Measurements from ENCODE around the gene SIGLEC11. TPM values are rescaled to one million over a fixed set of nuclear protein-coding genes. Genes with fewer than 3 reads are reported as not detected.

The SIGLEC11 gene
- total RNA-seq, 4 donors from 2014 or later = 1.7 to 9.0 (median 5.1) TPM

DNA sequence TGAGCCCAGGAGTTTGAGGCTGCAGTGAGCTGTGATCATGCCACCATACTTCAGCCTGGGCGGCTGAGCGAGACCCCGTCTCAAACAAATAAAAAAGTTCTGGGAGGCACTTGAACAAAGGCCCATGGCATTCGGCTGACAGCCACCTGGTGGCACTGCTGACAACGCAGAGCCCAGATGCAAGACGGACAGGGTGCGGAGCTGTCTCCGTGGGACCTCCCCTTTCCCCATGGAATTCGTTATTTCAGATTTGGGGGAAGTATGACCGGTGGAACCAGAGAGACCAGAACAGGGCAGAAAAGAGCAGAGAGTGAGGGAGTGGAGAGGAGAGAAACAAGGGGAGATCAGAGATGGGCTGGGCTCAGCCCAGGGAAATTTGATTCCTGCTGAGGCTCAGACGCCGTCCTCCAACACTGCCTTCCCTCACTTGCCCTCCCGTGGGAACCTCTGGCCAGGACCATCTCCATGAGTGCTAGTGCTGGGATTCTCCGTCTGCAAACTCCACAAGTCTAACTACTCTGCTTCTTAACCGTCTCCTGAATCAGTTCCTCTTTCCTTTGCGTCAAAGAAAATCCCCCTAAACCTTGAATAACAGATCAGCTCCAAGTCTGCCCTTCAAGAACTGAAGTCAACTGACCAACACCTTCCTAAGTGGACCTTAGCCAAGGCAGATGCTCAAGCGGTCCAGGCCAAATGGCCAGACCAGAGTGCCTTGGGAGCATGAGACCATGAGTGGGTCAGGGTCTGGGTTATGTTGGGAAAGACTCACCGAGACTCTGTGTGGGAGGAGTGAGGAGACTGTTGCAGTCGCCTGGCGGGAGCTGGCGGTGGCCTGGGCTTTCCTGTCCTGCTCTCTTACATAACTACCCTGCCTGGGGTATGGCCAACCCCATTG lies 43.9 kb downstream of the SIGLEC11 start:
- no peak for ATAC-seq (ENCODE audit: low FRiP score)

DNA sequence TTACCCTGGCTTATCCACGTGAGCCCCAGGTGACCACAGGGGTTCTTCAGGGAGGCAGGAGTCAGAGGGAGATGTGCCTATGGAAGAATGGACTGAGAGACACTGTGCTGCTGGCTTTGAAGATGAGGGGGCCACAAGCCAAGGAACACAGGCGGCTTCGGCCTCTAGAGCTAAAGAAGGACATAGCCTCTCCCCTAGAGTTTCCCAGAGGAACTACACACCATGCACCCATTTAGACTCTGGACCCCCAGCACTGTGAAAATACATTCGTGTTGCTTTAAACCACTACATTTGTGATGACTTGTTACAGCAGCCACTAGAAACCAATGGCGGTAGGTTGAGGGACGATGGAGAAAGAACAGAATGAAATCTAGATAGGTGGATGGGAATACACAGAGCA lies 45.7 kb downstream of the SIGLEC11 start:
- TF ChIP-seq, protein P1, sequence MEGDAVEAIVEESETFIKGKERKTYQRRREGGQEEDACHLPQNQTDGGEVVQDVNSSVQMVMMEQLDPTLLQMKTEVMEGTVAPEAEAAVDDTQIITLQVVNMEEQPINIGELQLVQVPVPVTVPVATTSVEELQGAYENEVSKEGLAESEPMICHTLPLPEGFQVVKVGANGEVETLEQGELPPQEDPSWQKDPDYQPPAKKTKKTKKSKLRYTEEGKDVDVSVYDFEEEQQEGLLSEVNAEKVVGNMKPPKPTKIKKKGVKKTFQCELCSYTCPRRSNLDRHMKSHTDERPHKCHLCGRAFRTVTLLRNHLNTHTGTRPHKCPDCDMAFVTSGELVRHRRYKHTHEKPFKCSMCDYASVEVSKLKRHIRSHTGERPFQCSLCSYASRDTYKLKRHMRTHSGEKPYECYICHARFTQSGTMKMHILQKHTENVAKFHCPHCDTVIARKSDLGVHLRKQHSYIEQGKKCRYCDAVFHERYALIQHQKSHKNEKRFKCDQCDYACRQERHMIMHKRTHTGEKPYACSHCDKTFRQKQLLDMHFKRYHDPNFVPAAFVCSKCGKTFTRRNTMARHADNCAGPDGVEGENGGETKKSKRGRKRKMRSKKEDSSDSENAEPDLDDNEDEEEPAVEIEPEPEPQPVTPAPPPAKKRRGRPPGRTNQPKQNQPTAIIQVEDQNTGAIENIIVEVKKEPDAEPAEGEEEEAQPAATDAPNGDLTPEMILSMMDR (IDR thresholded peaks at IDR 0.05) = no peak

More for the DNA sequence above, 43.9 kb downstream of the SIGLEC11 start:
- no peak for DNase-seq (ENCODE audit: low spot score)
- TF ChIP-seq, protein P1 (IDR thresholded peaks at IDR 0.05) = no peak

DNA sequence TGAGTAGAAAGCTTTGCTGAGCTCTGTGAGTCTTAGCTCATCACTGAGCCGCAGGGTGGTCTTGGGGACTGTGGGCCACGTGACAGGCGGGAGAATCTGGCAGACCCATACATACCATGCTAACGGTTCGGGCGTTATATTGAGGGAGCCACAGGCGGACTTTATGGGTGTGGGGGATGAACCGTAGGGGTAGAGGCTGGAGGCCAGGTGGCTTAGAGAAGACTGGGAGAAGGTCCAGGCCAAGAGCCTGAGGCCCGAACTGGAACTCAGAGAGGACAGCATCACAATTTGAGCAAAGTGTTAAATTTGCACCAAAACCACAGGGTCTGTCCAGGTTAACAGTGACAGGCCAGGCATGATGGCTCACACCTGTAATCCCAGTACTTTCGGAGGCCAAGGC lies 47.3 kb downstream of the SIGLEC11 start:
- DNase-seq (ENCODE audit: low spot score) (no peak), ATAC-seq (ENCODE audit: low FRiP score) (no peak)
- TF ChIP-seq, protein P1 (IDR thresholded peaks at IDR 0.05) = no peak

More for the DNA sequence above, 45.7 kb downstream of the SIGLEC11 start:
- ATAC-seq (ENCODE audit: low FRiP score) = no peak
- DNase-seq (ENCODE audit: low spot score) = no peak

DNA sequence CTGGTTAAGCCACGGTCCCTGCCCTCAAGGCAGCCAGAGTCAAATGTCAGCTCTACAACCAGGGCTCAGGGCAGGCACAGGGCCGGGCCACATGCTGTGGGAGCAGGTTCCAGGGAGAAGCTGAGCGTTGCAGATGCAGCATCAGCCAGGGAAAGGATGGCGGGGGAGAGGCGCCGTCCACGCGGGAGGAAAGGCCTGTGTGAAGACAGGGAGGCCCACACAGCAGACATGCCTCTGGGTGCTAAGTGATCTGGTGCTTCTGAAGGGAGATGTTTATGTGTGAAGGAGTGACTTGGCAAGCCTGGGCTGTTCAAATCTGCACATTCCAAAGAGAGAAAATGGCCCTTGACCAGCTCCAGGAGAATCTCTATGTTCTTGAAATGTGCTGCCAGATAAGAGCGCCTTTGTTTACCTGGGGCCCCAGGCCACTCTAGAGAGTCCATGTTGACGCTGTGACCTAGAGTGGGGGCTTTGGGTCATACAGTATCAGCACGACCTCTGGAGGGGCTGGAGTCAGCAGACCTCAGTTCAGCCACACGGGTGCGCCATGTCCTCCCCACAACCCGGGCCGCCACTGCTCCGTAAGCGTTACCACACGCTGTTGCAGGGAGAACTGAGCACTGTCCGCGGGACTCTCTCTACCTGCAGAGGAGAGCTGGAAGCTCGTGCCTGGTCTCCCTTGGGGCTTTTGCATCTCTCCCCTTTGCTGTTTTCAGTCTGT lies 47.8 kb downstream of the SIGLEC11 start:
- ATAC-seq (ENCODE audit: low FRiP score) (peak; percentile 6), DNase-seq (ENCODE audit: low spot score) (no peak)
- TF ChIP-seq, protein P1 (IDR thresholded peaks at IDR 0.05) = no peak

DNA sequence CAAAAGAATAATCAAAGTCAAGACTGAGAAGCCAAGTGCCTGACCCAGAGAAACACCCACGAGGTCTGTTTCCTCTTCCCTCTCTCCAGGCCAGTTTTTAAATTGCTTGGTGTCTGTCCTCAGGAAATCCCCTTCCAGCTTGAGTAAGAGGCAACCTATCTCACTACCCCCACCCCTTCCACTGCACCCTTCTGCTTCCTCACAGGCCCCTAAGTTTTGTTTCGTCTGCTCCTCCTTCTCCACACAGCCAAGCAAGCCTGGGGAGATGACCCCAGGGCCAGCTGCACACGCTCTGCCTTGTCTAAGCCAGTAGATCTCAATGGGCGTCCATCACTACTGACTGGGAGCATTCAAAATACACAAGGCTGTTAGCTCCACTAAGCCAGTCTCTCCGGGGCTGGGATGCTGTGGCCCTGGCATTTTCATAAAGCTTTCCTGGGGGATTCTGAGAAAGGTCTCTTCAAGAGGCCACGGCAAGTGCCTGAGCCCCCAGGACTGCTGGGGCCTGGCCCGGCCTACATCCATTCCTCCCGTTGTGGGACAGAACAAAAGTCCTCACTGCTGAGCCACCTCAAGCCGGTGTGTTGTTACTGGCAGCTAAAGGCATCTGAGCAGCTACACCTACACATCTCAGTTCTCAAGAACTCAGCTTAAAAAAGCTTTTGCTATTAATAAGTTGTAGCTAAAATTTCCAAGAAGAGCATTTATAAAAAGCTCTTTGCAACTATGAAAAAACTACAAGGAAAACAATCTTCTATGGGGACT lies 49.4 kb downstream of the SIGLEC11 start:
- DNase-seq (ENCODE audit: low spot score) = no peak
- TF ChIP-seq, protein P1 (IDR thresholded peaks at IDR 0.05) = no peak
- no peak for ATAC-seq (ENCODE audit: low FRiP score)

DNA sequence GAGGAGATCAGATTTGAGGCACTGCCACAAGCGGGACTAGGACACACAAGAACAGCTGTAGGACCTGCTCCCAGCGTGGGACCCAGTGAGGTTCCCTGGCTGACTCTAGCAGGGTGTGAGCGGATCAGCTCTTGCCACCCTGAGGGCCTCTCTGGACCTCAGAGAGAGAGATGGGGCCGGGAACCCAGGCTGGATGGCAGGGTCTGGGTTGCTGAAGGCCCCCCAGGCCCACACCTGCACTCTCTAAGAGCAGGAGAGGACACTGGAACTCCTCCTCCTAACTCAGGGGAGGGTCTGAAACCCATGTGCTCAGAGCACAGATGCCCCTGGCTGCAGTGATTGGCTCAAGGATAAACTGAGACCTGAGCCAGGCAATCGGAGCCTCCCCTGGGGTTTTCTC lies 50.8 kb downstream of the SIGLEC11 start:
- TF ChIP-seq, protein P1 (IDR thresholded peaks at IDR 0.05) = no peak
- ATAC-seq (ENCODE audit: low FRiP score) (no peak), DNase-seq (ENCODE audit: low spot score) (no peak)
